H9 (cell line): Measurements from ENCODE around the gene COL23A1. TPM values are rescaled to one million over a fixed set of nuclear protein-coding genes. Genes with fewer than 3 reads are reported as not detected.

Experiments used
- DNase-seq: peaks from one replicate; pipeline ENCODE4 v3.0.0-alpha.2; 2017
- H2AFZ ChIP-seq: one replicate; pipeline ENCODE4 v1.6.1; 2013; ENCODE audit warnings: mild to moderate bottlenecking, low read length, control low read depth, moderate library complexity
- H2AK5ac ChIP-seq: 2 replicates; pipeline ENCODE4 v1.6.1; 2013; ENCODE audit warnings: low read length, control low read depth, mixed read lengths; ENCODE audit not compliant: insufficient read length
- H2BK120ac ChIP-seq: one replicate; pipeline ENCODE4 v1.6.1; 2013; ENCODE audit warnings: low read depth, mild to moderate bottlenecking, low read length, control low read depth, inconsistent platforms; ENCODE audit not compliant: poor library complexity, severe bottlenecking
- H2BK12ac ChIP-seq: 2 replicates; pipeline ENCODE4 v1.6.1; 2013; ENCODE audit warnings: low read length, control low read depth, mixed read lengths, low read depth; ENCODE audit not compliant: insufficient read length
- H2BK15ac ChIP-seq: 2 replicates; pipeline ENCODE4 v1.6.1; 2013; ENCODE audit warnings: low read depth, low read length, control low read depth
- H2BK20ac ChIP-seq: one replicate; pipeline ENCODE4 v1.6.1; 2013; ENCODE audit warnings: low read depth, mild to moderate bottlenecking, low read length, control low read depth, inconsistent platforms; ENCODE audit not compliant: poor library complexity, severe bottlenecking
- H2BK5ac ChIP-seq: 2 replicates; pipeline ENCODE4 v1.6.1; 2013; ENCODE audit warnings: low read length, control low read depth, mixed read lengths; ENCODE audit not compliant: insufficient read length
- H3K14ac ChIP-seq: 2 replicates; pipeline ENCODE4 v1.6.1; 2013; ENCODE audit warnings: low read length, control low read depth; ENCODE audit not compliant: insufficient read depth
- H3K18ac ChIP-seq: 2 replicates; pipeline ENCODE4 v1.6.1; 2013; ENCODE audit warnings: low read depth, mild to moderate bottlenecking, mixed read lengths, low read length, control low read depth; ENCODE audit not compliant: insufficient read length
- H3K23ac ChIP-seq: 2 replicates; pipeline ENCODE4 v1.6.1; 2013; ENCODE audit warnings: low read length, control low read depth, mixed read lengths, low read depth; ENCODE audit not compliant: insufficient read length
- H3K23me2 ChIP-seq: 2 replicates; pipeline ENCODE4 v1.6.1; 2013; ENCODE audit warnings: low read depth, mild to moderate bottlenecking, mixed read lengths, low read length, control low read depth; ENCODE audit not compliant: insufficient read length, poor library complexity, severe bottlenecking
- H3K27ac ChIP-seq: 2 replicates; pipeline ENCODE4 v1.5.1; 2013; ENCODE audit warnings: low read length, control low read depth, mixed read lengths, low read depth; ENCODE audit not compliant: insufficient read length
- H3K27me3 ChIP-seq: 2 replicates; pipeline ENCODE4 v1.6.1; 2013; ENCODE audit warnings: low read length, control low read depth, inconsistent platforms; ENCODE audit not compliant: insufficient read depth
- H3K4ac ChIP-seq: 2 replicates; pipeline ENCODE4 v1.6.1; 2013; ENCODE audit warnings: low read depth, mild to moderate bottlenecking, control low read depth, inconsistent platforms, low read length, moderate library complexity
- H3K4me1 ChIP-seq: 2 replicates; pipeline ENCODE4 v1.6.1; 2013; ENCODE audit warnings: low read length, control low read depth, inconsistent platforms; ENCODE audit not compliant: insufficient read depth
- H3K4me2 ChIP-seq: 2 replicates; pipeline ENCODE4 v1.6.1; 2013; ENCODE audit warnings: low read length, control low read depth, mixed read lengths; ENCODE audit not compliant: insufficient read length, insufficient read depth
- H3K56ac ChIP-seq: 2 replicates; pipeline ENCODE4 v1.6.1; 2013; ENCODE audit warnings: low read depth, mild to moderate bottlenecking, mixed read lengths, low read length, control low read depth; ENCODE audit not compliant: insufficient read length
- H3K79me1 ChIP-seq: 2 replicates; pipeline ENCODE4 v1.6.1; 2013; ENCODE audit warnings: low read depth, mild to moderate bottlenecking, moderate library complexity, low read length, control low read depth, inconsistent platforms; ENCODE audit not compliant: insufficient read depth, poor library complexity, severe bottlenecking
- H3K79me2 ChIP-seq: 2 replicates; pipeline ENCODE4 v1.6.1; 2013; ENCODE audit warnings: low read length, control low read depth, inconsistent platforms; ENCODE audit not compliant: insufficient read depth
- H3K9ac ChIP-seq: 2 replicates; pipeline ENCODE4 v1.6.1; 2013; ENCODE audit warnings: low read length, control low read depth, mixed read lengths; ENCODE audit not compliant: insufficient read length; ENCODE audit errors: extremely low read depth
- H3K9me3 ChIP-seq: one replicate; pipeline ENCODE4 v1.6.1; 2013; ENCODE audit warnings: low read depth, low read length, inconsistent platforms; ENCODE audit not compliant: control insufficient read depth
- H3T11ph ChIP-seq: one replicate; pipeline ENCODE4 v1.6.1; 2013; ENCODE audit warnings: mild to moderate bottlenecking, low read length, control low read depth, inconsistent platforms
- H4K20me1 ChIP-seq: one replicate; pipeline ENCODE4 v1.6.1; 2013; ENCODE audit not compliant: control insufficient read depth, insufficient read length, insufficient read depth
- H4K5ac ChIP-seq: 2 replicates; pipeline ENCODE4 v1.6.1; 2013; ENCODE audit warnings: low read depth, mild to moderate bottlenecking, mixed read lengths, low read length, control low read depth; ENCODE audit not compliant: insufficient read length
- H4K8ac ChIP-seq: replicated peaks from 2 replicates; pipeline ENCODE4 v1.6.1; 2013; ENCODE audit warnings: low read length, control low read depth, mixed read lengths, low read depth; ENCODE audit not compliant: insufficient read length
- H4K91ac ChIP-seq: 2 replicates; pipeline ENCODE4 v1.6.1; 2013; ENCODE audit warnings: low read depth, mild to moderate bottlenecking, moderate library complexity, mixed read lengths, low read length, control low read depth; ENCODE audit not compliant: insufficient read length
- H3K27ac Mint-ChIP-seq, 3 experiments: 2 replicates in 2 of 3; 3 replicates in 1 of 3; pipeline ENCODE4 v1.8.0; 2020 to 2021; ENCODE audit warnings: mixed read lengths in 3 of 3, mild to moderate bottlenecking in 1 of 3, moderate library complexity in 1 of 3
- H3K27me3 Mint-ChIP-seq: 2 replicates; pipeline ENCODE4 v1.8.0; 2021; ENCODE audit warnings: low read depth, mild to moderate bottlenecking, moderate library complexity, mixed read lengths
- H3K36me3 Mint-ChIP-seq, 3 experiments: 2 replicates in 2 of 3; 3 replicates in 1 of 3; pipeline ENCODE4 v1.8.0; 2020 to 2021; ENCODE audit warnings: low read depth in 3 of 3, mixed read lengths in 3 of 3; ENCODE audit not compliant: insufficient read depth in 1 of 3
- H3K4me1 Mint-ChIP-seq, 2 experiments: 2 replicates each; pipeline ENCODE4 v1.8.0; 2020; ENCODE audit warnings: mixed read lengths in 2 of 2
- H3K4me3 Mint-ChIP-seq, 2 experiments: 2 replicates in 1 of 2; 3 replicates in 1 of 2; pipeline ENCODE4 v1.8.0; 2020 to 2021; ENCODE audit warnings: mild to moderate bottlenecking in 2 of 2, mixed read lengths in 2 of 2, moderate library complexity in 1 of 2
- H3K9me3 Mint-ChIP-seq, 2 experiments: 2 replicates in 1 of 2; 3 replicates in 1 of 2; pipeline ENCODE4 v1.8.0; 2020; ENCODE audit warnings: mild to moderate bottlenecking in 2 of 2, mixed read lengths in 2 of 2, moderate library complexity in 1 of 2
- CTCF ChIP-seq: fragments of 200-600 bp; sonication (generic); conservative IDR thresholded peaks from 3 replicates; pipeline ENCODE4 v1.8.0; 2021; ENCODE audit warnings: antibody characterized with exemption, mild to moderate bottlenecking
- WGBS: extraction: QIAGEN DNeasy Blood & Tissue Kit; methylation state at CpG from one replicate; pipeline ENCODE4 v1.1.7; 2013; ENCODE audit warnings: missing lambda C conversion rate, low lambda C conversion rate, mixed read lengths; ENCODE audit not compliant: insufficient read length; ENCODE audit errors: extremely low coverage; 5-methylcytosine and 5-hydroxymethylcytosine counted together
- total RNA-seq: library from RNA; stranded (reverse); gene quantifications from 2 replicates; pipeline ENCODE4 v1.2.1, GENCODE V29; 2021

Gene COL23A1
- total RNA-seq, 1 experiment from 2014 or later = 2.6 TPM

GRCh38 chr5:178435321-178436238, 154.6 kb downstream of the COL23A1 start:
- no peak overlapping the region for H2BK12ac ChIP-seq
- no peaks in the 10 kb centered on the region for H4K20me1 ChIP-seq
- Mint-ChIP-seq H3K27ac (peak overlapping the region in 1 of 3 experiments; percentile 18; a peak in 2 of 7 replicates), H3K27me3 (no peaks in the 10 kb centered on the region; the same call in 1 of the 2 replicates), H3K9me3 (peaks cover 2 to 6% of the 10 kb centered on the region in 2 experiments; a peak in 3 of 5 replicates), H3K4me3 (no peak overlapping the region; a peak in 1 of 5 replicates), H3K36me3 (peaks cover 0 to 5% (median 0%) of the 10 kb centered on the region in 3 experiments; a peak in 5 of 7 replicates), H3K4me1 (peaks cover 5 to 14% of the 10 kb centered on the region in 2 experiments)
- H2BK120ac ChIP-seq = no peak overlapping the region
- no peak overlapping the region for H3K18ac ChIP-seq
- H3K14ac ChIP-seq = no peak overlapping the region
- DNase-seq = no peak
- H2BK20ac ChIP-seq = no peak overlapping the region
- no peak for TF ChIP-seq CTCF
- H2AK5ac ChIP-seq = no peak overlapping the region
- no peak overlapping the region for H3K4me2 ChIP-seq
- no peak overlapping the region for H4K91ac ChIP-seq
- H3K4ac ChIP-seq = no peak overlapping the region
- H3K79me2 ChIP-seq = no peaks in the 10 kb centered on the region
- H3K27ac ChIP-seq = no peak overlapping the region
- H2BK5ac ChIP-seq = no peak overlapping the region
- H3K9me3 ChIP-seq = no peaks in the 10 kb centered on the region
- H4K8ac ChIP-seq = no peak overlapping the region
- WGBS = no CpG with 5 or more reads among the region's 22 CpGs
- H3K79me1 ChIP-seq = no peaks in the 10 kb centered on the region
- H2BK15ac ChIP-seq = no peak overlapping the region
- H3K23me2 ChIP-seq = no peaks in the 10 kb centered on the region
- H3K56ac ChIP-seq = no peak overlapping the region
- no peak overlapping the region for H4K5ac ChIP-seq
- no peaks in the 10 kb centered on the region; the same call in 1 of the 2 replicates for H3K4me1 ChIP-seq
- no peak overlapping the region for H2AFZ ChIP-seq
- H3K9ac ChIP-seq = no peak overlapping the region
- H3K27me3 ChIP-seq = no peaks in the 10 kb centered on the region
- no peak overlapping the region for H3T11ph ChIP-seq
- no peak overlapping the region for H3K23ac ChIP-seq
